GM19455 (cell line): ENCODE measurements around the gene TIPRL.
"Not testable (repeated sequence)": the region's sequence is repeated elsewhere in the genome, so short reads cannot be mapped to it uniquely, and the experiment has no call there.

ENCODE experiments used
- ATAC-seq: cut with Tn5 transposase; IDR thresholded peaks from one replicate; pipeline ENCODE4 v1.9.1; 2021; ENCODE audit not compliant: unreplicated experiment

The TIPRL gene

DNA sequence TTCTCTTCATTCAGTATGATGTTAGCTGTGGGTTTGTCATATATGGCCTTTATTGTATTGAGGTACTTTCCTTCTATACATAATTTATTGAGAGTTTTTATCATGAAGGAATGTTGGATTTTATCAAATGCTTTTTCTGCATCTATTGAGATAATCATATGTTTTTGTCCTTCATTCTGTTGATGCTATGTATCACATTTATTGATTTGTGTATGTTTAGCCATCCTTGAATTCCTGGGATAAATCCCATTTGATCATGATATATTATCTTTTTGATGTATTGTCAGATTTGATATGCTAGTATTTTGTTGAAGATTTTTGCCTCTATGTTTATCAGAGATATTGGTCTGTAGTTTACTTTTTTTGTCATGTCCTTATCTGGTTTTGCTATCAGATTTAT, 21.1 kb upstream of the TIPRL start:
- ATAC-seq, result no peak

- ATAC-seq, result no peak
These were observed 19.5 kb upstream of the TIPRL start for GRCh38 chr1:168159251-168159650.

DNA sequence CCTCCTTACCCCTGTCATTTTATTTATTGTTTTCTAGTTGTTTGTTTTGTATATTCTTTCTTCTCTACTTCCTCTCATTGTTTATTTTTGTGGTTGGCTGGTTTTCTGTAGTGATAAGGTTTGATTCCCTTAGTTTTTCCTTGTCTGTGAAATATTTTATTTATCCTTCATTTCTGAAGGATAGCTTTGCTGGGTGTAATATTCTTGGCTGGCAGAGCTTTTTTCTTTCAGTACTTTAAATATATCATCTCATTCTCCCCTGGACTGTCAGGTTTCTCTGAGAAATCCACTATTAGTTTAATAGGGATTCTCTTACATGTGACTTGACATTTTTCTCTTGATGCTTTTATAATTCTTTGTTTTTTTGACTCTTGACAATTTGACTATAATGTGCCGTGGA, 18.8 kb upstream of the TIPRL start:
- no peak for ATAC-seq

DNA sequence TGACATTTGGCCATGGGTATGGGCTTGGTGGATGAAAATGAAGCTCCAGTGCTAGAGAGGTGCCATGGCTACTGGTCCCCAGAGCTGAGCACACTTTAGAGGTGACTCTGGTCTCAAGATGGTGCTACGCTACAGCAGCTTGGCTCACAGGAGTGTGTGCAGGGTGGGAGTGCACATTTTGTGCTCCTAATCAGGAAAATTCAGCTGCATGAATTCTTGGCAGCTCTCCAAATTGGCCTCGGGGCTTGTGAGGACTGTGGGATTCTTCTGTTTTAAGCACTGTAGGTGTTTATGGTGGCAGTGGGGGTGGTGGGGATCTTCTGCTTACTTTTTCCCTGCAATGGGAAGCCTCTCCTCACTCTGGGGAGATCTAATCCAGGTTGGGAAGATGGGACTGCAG, 17.3 kb upstream of the TIPRL start:
- no peak for ATAC-seq

GRCh38 chr1:168163670-168164069, 15.1 kb upstream of the TIPRL start:
- no peak for ATAC-seq

GRCh38 chr1:168164771-168165170, 14.0 kb upstream of the TIPRL start:
- no peak for ATAC-seq

DNA sequence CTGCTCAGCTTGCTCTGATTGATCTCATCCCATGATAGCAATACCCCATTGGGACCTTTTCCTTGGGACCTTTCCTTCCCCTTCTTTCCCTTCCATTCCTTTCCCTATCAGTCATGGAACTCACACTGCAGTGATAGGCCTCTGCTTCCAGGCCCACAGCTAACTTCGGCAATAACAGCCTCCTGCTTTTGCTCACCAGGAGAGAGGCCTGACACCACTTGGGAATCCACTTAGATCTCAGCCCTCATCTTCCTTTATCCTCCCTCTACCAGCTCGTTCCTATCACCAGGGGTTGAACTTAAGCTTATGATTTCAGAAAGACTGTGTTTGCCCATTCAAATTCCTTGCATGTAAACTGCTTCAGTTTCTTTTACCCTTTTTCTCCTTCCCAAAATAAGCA, 11.0 kb upstream of the TIPRL start:
- no peak for ATAC-seq

- no peak for ATAC-seq
These were observed 7.9 kb upstream of the TIPRL start for GRCh38 chr1:168170564-168171508.

DNA sequence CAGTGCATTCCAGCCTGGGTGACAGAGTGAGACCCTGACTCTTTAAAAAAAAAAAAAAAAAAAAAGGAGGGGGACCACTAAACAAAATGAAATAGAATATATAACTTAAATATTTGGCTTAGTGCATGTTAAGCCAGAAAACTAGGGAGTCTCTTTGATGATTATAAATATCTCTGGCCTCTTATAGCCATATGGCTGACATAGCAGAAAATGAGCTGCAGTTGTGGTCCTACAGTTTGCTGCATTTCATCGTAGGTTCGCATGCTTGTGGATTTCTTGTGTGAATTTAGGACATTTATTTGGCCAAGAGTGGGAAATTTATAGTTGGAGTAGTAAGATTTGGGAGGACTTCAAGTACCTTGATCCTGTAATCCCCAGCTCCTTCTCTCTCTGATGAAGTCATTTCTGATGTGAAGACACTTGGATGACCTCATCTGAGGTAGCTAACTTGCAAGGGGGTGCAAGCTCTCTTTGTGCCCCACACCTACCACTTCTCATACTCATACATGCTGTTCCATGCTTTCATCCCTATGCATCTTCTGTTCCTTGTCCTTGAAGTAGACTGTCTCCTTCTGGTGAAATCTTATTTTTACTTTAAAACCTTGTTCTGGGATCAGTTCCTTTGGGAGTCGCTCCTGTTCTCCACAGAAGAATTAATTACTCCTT, 6.4 kb upstream of the TIPRL start:
- no peak for ATAC-seq

DNA sequence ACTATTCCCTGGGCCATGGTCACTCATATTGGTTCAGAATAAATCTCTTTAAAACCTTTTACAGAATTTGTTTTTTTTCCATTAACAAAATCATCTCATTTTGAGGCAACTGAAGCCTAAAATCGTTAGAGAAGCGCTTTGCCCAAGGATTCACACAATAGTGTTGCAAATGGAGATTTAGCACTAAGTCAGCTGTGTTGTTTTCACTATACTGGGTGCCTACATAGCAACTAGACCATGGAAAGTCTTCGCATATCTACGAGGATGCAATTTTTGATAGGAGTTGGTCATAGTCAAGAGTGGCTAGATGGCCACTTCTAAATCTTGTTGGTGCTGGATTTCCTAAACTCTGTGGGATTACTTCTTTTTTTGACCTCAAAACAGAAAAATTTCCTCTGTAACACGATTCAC, 530 bp upstream of the TIPRL start:
- no peak for ATAC-seq

DNA sequence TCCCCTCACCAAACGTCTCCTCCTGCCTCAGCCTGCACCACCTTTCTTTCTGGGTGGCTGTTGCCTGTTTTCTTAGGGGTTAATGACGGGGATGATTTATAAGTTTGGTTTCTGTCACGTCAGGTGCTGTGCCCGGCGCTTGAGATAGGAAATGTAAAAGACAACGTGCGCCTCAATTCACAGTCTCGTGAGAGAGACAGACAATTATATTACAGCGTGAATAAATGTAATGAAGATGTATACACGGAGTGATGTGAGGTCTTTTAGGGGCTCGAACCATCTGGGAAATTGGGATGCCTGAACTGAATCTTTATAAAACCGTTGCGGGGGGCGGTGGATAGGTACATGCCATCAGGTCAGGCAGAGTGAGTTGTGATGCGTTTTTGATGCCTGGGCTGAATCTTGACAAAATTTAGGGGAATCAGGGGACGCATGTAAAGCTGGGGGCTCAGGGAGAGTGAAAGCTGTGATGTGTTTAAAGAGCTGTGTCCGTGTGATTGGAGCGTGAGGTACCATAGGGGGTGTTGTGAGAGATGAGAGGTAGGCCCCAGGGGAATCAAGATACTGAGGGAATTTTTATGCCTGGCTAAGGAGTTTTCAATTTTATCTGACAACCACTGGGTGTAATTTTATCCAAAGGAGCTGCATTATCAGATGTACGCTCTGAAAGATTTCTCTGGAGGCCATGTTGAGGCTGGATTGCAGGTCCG, 831 bp downstream of the TIPRL start:
- no peak for ATAC-seq

DNA sequence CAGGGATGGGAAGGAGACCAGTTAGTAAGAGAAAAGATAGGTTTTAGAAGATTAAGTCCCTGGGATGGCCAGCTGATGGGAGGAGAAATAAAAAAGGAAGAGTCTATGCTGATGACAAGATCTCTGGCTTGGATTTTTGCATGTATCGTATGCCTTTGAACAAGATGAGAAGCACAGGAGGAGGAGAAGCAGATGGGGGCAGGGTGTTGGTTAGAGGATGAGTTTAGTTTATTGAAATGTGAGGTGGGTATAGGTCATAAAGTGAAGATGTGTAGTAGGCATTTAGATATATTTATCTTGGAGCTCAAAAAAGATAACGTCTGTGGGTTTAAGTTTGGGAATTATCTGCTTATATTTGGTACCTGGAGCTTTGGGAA, 1.4 kb downstream of the TIPRL start:
- no peak for ATAC-seq

GRCh38 chr1:168181063-168181720, 2.4 kb downstream of the TIPRL start:
- ATAC-seq, result not testable (repeated sequence)

DNA sequence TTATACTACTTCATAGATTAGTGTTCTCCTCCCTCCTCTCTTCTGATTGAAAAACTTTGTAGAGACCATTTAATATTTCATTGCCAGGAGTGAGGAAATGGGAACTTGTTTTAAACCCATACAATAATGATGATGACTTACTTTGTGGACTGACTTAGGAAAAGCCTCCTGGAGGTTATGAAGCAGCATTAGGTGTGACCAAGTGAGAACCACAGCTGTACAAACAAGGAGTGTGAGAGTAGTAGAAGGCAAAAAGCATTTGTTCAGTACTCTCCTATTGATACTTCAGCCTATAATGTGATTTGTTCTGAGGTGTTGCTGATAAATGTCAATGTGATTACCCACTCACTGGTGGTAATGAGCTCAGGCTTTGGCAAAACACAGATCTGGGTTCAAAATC, 8.4 kb downstream of the TIPRL start:
- no peak for ATAC-seq

DNA sequence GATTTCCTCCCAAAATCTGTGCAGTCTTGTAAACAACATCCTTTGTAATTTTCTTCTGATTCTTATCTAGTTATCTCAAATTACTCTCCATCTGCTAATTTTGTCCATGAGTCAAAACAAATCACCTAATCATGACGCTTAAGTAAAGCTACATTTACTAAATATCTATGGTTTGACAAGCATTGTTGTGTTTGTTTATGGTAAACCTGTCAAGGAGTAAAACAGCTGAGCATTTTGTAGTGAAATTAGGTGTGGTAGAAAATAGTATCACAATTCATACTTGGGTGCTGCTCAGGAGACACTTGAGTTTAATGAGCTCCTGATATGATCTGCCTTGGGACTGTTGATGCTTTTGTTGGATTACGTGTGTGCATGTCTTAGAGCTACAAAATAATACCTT, 11.6 kb downstream of the TIPRL start:
- no peak for ATAC-seq

GRCh38 chr1:168195199-168196135, 16.7 kb downstream of the TIPRL start:
- no peak for ATAC-seq

- no peak for ATAC-seq
These were observed 20.3 kb downstream of the TIPRL start for GRCh38 chr1:168199056-168199455.

- ATAC-seq, result no peak
These were observed 24.3 kb downstream of the TIPRL start for GRCh38 chr1:168202941-168203654.

DNA sequence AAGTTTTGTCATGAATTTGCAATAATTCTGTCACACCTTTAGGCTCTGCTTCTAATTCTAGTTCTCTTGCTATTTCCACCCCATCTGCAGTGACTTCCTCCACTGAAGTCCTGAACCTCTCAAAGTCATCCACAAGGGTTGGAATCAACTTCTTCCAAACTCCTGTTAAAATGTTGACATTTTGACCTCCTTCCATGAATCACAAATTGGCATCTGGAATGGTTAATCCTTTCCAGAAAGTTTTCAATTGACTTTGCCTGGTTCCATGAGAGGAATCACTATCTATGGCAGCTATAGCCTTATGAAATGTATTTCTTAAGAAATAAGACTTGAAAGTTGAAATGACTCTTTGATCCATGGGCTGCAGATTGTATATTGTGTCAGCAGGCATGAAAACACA, 27.3 kb downstream of the TIPRL start:
- ATAC-seq, result no peak

DNA sequence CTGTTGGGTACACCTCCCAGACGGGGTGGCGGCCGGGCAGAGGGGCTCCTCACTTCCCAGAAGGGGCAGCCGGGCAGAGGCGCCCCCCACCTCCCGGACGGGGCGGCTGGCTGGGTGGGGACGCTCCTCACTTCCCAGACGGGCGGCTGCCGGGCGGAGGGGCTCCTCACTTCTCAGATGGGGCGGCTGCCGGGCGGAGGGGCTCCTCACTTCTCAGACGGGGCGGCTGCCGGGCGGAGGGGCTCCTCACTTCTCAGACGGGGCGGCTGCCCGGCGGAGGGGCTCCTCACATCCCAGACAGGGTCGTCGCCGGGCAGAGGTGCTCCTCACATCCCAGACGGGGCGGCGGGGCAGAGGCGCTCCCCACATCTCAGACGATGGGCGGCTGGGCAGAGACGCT, 28.9 kb downstream of the TIPRL start:
- not testable (repeated sequence) for ATAC-seq
